ENCODE measurements around the gene DVL3.
"Not testable (repeated sequence)": the region's sequence is repeated elsewhere in the genome, so short reads cannot be mapped to it uniquely, and the experiment has no call there.

The DVL3 gene

DNA sequence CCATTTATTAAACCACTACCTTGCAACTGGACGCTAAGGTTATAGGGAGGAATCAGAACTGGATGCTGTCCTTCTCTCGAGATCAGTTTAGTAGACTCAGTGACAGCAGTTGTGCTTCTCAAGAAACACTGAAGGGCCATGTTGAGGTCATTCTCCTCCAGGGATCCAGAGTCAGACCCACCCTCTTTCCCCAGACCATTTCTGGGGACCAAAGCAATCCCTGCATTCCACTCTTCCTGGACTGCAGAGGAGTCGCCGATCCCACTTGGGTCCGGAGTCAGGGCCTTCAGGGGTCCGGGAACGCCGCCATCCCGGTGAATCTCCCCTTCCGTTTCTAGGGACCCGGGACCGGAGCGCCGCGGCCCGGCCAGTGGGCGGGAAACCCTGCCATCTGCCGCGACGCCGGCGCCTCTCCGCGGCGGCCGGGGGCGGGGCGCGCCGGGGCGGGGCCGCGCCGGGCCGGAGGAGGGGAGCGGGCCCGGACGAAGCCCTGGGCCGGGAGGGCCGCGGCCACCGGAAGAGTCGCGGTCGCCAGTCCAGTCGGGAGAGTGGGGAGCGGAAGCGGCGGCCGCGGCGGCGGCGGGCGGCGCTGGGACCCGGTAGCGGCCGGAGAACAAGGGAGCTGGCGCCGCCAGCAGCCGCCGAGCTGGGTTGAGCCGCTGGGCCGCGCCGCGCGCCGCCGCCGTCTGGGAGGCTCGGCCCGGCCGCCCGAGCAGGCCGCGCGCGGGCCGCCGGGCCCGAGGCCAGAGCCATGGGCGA lies at the start of gene DVL3:
DVL3 (plus strand) TSS at position 493 of the 759 bp plus-strand sequence; CDS start at position 752, 259 bp downstream.
- DNase-seq (ENCODE audit: low read depth) = no peak

DNA sequence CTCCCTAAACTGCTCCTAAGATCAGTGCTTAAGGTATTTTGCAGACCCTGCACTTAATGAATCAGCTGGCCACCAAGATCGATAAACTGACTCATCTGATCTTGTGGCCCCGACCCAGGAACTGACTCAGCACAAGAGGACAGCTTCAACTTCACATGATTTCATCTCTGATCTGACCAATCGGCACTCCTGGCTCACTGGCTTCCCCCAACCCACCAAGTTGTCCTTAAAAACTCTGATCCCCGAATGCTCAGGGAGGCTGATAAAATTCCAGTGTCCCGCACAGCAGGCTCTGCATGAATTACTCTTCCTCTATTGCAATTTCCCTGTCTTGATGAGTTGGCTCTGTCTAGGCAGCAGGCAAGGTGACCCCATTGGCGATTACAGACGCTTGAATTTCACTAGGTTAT lies 44.9 kb upstream of the DVL3 start:
- no peak for DNase-seq (ENCODE audit: low read depth)

DNA sequence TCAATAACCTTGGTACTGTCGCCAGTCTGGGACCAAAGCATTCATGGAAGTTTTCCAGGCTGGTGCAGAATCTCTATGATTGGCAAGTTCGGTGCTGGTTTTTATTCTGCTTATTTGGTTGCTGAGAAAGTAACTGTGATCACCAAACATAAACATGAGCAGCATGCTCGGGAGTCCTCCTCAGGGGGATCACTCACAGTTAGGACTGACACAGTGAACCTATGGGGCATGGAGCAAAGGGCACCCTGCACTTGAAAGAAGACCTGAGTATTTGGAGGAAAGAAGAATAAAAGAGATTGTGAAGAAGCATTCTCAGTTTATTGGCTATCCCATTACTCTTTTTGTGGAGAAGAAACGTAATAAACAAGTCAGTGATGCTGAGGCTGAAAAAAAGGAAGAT lies 39.2 kb upstream of the DVL3 start:
- DNase-seq (ENCODE audit: low read depth) = no peak

DNA sequence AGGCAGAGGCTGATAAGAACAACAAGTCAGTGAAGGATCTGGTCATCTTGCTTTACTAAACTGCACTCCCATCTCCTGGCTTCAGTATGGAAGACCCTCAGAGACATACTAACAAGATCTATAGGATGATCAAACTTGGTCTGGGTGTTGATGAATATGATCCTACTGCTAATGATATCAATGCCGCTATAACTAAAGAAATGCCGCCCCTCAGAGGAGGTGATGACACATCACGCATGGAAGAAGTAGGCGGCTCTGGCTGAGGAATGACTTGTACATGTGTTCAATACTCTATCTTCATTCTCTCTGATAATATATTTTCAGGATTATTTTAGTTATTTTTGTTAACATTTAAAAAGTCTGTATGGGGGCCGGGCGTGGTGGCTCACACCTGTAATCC lies 37.5 kb upstream of the DVL3 start:
- DNase-seq (ENCODE audit: low read depth) = no peak

DNA sequence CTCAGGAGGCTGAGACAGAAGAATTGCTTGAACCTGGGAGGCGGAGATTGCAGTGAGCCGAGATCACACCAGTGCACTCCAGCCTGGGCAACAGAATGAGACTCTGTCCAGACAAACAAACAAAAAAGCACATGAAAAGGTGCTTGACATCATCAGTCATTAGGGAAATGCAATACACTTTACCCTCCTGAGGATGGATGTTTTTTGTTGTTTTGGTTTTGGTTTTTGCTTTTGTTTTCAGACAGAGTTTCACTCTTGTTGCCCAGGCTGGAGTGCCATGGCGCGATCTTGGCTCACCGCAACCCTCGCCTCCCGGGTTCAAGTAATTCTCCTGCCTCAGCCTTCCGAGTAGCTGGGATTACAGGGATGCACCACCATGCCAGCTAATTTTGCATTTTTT lies 34.1 kb upstream of the DVL3 start:
- not testable (repeated sequence) for DNase-seq (ENCODE audit: low read depth)

DNA sequence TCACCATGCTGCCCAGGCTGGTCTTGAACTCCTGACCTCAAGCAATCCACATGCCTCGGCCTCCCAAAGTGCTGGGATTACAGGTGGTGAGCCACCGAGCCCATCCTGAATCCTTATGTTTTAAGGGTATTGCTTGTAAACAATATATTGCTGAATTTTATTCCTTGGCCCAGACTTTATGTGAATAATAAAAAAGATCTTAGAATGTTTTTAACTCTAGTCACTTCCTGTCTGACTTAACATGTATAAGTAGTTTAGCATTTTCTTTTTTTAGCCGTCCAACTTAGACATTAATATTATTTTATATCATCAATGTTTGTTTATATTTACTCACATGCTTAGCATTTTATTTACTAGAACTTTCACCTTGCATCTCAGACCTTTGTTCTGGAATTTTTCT lies 29.2 kb upstream of the DVL3 start:
- DNase-seq (ENCODE audit: low read depth) = no peak

DNA sequence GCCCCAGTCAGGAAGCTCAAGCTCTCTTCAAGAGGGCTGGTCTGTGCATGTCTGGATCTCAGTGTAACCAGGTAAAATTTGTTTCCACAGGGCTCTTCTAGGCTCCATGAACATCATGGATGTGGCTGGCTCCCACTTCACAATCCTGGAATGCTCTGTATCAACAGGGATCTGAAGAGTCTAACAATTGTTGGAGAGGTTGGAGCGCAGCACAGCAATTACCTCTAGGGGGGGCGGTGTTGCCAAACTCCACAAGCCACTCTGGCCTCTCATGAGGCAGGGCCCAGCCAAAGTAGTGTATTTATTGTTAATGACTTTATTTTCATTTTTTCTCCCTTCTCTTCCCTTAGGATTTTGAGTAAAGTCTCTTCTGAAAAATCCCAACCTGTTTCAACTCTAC lies 26.2 kb upstream of the DVL3 start:
- no peak for DNase-seq (ENCODE audit: low read depth)

DNA sequence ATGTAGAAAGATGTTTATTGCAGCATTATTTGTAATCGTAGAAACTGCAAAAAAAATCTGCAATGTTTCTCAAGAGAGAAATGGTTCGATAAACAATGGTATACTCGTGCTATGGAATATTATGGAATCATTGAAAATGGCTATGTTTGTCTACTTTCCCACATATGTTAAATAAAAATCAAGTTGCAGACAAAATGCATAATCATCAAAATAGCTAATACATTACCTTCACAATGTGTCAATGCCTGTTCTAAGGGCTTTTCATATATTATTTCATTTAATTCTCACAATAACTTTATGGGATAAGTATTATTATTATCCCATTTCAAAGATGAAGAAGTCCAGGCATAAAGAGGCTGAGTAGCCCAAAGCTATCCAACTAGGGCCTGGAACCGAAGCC lies 22.2 kb upstream of the DVL3 start:
- no peak for DNase-seq (ENCODE audit: low read depth)

DNA sequence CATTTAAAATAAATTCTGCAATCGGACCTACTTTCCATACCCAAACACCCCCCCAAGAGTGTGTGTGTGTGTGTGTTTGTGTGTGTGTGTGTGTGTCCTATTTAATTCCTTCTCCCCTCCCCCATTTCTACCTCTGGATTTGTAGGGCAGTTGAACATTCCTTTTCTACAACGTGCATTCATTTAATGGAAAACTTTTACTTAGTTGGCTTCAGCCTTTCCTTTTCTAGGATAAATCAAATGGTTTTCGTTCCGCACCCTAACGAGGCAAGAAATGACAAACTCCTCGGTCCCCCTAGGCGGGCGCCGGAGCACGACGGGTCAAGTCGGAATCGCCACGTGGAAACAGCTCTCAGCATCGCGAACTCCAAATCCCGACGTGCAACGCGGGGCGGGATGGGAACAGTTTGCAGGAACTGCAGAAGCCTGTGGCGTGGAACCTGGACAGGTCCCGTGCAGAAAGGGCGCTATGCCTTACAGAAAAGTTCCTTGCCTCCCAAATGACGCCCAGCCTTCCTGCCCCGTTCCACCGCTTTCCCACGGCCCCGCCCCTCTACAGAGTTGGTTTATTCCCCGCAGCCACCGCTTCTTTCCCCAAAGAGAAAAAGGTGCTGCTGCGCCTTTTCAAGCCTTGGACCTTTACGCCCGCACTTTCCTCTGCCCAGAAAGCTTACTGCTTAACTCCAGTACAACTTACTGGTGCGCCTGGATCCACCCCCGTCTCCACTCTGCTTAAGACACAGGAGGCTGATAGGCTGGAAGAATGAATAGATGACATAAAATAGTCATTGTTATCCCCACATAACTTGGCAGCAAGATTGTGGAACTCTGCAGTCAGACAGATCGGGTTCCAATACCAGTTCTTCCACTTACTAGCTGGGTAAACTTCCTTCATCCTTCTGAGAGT lies 21.1 kb upstream of the DVL3 start:
- peak; percentile 81 for DNase-seq (ENCODE audit: low read depth)

DNA sequence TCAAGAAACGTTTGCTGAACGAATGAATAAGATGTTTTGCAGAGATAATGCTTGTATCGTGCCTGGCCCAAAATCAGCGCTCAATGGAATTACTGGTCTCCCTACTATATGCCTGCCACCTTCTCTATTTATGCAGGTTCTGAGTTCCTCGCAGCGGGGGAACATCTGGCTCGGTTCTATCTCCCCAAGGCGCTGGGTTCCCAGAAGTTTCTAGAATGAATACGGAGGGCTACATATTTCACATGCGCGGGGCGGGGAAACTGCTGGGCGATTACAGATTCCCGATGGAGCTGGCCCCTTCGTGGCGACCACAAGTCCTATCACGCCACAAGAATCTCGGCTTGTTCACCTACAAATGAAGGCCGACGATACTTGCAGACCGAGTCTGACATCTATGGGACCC lies 20.4 kb upstream of the DVL3 start:
- no peak for DNase-seq (ENCODE audit: low read depth)

DNA sequence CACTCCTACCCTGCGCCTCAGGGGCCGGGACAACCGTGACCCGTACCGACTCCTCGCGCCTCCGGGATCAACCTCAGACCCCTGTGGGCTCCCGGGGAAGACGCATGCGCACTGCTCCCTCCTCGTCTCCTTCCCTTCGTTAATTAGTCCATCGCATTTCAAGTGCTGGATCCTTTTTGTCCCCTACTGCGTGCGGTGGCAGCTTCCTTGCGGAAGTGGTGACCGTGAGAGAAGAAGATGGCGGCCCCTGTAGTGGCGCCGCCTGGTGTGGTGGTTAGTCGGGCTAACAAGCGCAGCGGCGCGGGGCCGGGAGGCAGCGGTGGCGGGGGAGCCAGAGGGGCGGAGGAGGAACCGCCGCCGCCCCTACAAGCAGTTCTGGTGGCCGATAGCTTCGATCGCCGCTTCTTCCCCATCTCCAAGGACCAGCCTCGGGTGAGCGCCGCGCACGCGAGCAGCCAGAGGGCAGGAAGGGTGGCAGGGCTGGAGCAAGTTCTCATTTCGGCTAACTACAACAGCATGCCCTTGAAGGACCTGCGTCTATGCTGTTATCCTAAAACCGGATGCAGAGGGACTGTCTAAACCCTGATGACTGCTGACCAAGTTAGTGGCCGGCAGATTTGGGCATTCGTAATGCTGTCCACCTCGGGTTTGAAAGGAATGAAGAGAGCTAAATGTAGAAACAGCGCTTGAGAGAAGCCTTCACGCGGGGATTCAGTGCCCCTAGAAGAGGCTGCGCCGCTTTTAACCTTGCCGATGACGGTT lies 19.8 kb upstream of the DVL3 start, which contains the start of gene EIF2B5:
EIF2B5 (plus strand) TSS at position 210 of the 762 bp plus-strand sequence; CDS start at position 238, 28 bp downstream.
- peak; percentile 87 for DNase-seq (ENCODE audit: low read depth)

DNA sequence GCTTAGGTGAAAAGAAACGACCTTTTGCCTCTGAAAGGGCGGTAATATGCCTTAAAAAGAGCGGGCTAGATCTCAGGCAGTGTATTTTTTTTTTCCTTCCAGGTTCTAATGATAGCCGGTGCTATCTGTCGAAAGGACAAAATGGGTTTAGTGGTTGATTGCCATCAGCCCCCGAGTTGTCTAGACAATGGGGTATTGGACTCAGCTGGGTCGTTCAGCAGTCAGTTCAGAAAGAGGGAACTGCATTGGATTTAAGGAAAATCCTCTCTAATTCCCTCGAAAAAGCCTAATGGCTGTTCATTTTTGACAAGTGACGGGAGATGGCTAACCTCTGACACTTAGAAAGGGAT lies 19.3 kb upstream of the DVL3 start:
- no peak for DNase-seq (ENCODE audit: low read depth)

DNA sequence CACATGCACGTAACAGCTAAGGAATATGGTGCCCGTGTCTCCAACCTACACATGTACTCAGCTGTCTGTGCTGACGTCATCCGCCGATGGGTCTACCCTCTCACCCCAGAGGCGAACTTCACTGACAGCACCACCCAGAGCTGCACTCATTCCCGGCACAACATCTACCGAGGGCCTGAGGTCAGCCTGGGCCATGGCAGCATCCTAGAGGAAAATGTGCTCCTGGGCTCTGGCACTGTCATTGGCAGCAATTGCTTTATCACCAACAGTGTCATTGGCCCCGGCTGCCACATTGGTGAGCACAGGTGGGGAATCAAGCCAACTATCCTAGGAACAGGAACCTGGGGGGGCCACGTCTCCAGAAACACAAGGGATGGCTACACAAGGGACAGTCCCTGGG lies 14.7 kb upstream of the DVL3 start:
- no peak for DNase-seq (ENCODE audit: low read depth)

DNA sequence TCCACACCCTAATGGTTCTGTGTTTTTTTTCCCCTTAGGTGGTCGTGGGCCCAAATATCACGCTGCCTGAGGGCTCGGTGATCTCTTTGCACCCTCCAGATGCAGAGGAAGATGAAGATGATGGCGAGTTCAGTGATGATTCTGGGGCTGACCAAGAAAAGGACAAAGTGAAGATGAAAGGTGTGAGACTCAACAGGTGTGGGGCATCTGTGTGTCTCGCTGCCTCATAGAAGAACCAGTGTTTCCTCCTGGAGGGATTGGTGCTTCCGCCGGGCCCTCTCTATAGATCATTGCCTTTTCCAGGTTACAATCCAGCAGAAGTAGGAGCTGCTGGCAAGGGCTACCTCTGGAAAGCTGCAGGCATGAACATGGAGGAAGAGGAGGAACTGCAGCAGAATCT lies 13.0 kb upstream of the DVL3 start:
- no peak for DNase-seq (ENCODE audit: low read depth)

DNA sequence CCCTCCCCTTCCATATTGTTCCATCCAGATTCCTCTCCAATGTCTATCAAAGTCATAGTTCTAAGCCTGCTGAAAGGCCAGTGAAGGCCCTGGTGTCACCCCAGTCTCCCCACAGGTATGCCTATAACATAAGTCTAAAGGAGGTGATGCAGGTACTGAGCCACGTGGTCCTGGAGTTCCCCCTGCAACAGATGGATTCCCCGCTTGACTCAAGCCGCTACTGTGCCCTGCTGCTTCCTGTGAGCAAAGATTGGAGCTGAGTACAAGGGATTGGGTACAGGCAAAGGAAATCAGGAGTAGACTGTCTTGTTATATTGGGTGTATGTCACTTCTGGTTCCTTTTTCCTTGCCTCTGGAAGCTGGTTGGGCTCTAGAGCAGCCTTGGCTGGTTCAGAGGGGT lies 11.8 kb upstream of the DVL3 start:
- no peak for DNase-seq (ENCODE audit: low read depth)

DNA sequence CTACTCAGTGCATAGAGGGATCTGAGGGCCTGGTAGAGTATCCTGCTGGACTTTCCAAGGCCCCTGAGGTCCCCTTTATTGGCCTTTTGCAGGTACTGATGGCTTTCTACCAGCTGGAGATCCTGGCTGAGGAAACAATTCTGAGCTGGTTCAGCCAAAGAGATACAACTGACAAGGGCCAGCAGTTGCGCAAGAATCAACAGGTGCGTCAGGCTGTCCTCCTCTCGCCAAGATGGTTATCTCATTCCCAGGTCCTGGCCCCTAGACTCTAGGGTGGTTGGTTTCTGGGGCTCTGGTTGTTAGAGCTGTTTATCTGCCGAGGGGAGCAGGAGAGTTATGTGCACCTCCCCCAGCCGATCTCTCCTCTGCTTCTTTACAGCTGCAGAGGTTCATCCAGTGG lies 10.7 kb upstream of the DVL3 start:
- no peak for DNase-seq (ENCODE audit: low read depth)

DNA sequence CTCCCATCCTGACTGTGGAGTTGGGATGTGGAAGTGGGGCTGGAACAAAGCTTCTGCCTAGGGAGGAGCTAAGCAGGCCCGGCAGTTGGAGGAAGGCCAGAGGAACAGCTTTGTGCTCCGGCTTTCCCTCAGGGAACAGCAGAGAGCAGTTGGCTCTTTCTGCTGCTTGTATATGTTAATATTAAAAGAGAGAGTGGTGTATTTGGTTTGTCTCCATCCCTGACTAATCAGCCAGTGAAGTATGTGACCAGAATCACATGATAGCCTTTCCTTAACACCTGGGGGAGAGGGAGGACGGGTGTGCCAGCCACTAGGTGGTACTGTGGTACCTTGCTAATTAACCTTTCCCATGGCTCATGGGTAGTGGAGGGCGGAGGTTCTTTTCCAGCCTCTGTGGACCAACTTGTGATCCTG lies 10.1 kb upstream of the DVL3 start:
- DNase-seq (ENCODE audit: low read depth) = no peak

DNA sequence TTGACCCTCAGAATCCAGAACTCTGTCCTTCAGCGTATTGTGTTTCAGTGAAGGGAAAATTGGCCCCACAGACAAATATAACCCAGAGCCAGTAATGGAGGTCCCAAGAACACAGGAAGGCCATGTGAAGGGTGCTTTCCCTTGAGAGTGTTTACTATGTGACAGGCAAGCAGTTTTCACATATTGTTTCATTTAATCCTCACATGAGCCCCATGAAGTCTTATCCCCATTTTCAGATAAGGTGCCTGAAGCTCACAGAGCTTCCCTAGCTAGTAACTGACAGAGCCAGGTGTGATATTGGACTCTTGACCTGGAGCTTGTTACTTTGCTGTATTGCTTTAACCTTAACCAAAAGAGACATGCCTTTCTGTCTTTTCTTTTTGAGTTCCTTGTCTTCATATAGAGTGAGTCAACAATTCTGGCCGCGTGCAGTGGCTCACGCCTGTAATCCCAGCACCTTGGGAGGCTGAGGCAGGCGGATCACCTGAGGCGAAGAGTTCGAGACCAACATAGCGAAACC lies 9.4 kb upstream of the DVL3 start:
- no peak for DNase-seq (ENCODE audit: low read depth)

DNA sequence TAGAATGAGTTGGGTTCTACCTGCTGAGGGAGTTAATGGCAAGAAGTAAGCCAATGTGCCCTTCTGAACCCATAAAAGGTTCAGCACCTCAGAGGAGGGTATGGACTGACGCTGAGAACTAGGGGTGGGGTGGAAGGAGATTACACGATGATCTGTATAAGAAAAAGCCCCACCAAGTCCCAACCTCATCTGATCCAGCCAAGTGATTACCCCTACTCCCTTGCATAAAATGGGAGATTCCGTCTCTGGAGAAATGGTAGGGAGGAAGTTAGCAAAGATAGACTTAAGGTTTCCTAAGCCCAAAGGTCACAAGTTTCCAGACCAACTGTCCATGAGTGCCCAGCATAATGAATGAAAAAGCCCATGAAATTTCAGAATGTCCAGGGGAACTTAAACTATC lies 7.1 kb upstream of the DVL3 start:
- DNase-seq (ENCODE audit: low read depth) = no peak

DNA sequence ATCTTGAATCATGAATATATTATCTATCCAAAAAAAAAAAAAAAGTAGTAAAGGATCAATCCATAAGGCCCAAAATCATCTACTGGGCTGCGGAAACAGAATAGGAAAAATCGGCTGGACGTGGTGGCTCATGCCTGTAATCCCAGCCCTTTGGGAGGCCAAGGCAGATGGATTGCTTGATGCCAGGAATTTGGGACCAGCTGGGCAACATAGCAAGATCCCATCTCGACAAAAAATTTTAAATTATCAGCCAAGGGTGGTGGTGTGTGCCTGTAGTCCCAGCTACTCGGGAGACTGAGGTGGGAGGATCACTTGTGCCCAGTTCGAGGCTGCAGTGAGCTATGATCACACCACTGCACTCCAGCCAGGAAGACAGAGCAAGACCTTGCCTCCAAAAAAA lies 6.1 kb upstream of the DVL3 start:
- no peak for DNase-seq (ENCODE audit: low read depth)

DNA sequence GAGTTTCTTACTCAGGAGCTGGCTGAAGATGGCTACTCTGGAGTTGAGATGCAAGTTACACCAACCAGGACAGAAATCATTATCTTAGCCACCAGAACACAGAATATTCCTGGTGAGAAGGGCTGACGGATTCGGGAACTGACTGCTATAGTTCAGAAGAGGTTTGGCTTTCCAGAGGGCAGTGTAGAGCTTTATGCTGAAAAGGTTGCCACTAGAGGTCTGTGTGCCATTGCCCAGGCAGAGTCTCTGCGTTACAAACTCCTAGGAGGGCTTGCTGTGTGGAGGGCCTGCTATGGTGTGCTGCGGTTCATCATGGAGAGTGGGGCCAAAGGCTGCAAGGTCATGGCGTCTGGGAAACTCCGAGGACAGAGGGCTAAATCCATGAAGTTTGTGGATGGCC lies 5.4 kb upstream of the DVL3 start:
- not testable (repeated sequence) for DNase-seq (ENCODE audit: low read depth)

Data from HS-27A (cell line).